Stimulated activated CD8-positive, alpha-beta memory T cell treated with anti-CD3 and anti-CD28 coated beads, Interleukin-4, amount 100 ng/mL, for 1 hour (primary cell): ENCODE measurements around the gene RPN1.
"Not testable (repeated sequence)": the region's sequence is repeated elsewhere in the genome, so short reads cannot be mapped to it uniquely, and the experiment has no call there.

Source experiments
- DNase-seq, 2 donors: peaks; one replicate each; pipeline ENCODE4 v3.0.0-alpha.2; 2020; ENCODE audit warnings: low read depth in 2 of 2, low spot score in 1 of 2

The RPN1 gene

GRCh38 chr3:128653383-128653992, 2.9 kb upstream of the RPN1 start:
- DNase-seq, result not testable (repeated sequence)

- DNase-seq, result no peak
These were observed 1.5 kb downstream of the RPN1 start for GRCh38 chr3:128648940-128649663.

- no peak for DNase-seq
These were observed 2.2 kb downstream of the RPN1 start for GRCh38 chr3:128648402-128648801.

- no peak for DNase-seq
These were observed 3.3 kb downstream of the RPN1 start for GRCh38 chr3:128647307-128647706.

GRCh38 chr3:128634075-128634611, 16.5 kb downstream of the RPN1 start:
- DNase-seq, result no peak

- no peak for DNase-seq
These were observed 18.3 kb downstream of the RPN1 start for GRCh38 chr3:128632301-128632700.

DNA sequence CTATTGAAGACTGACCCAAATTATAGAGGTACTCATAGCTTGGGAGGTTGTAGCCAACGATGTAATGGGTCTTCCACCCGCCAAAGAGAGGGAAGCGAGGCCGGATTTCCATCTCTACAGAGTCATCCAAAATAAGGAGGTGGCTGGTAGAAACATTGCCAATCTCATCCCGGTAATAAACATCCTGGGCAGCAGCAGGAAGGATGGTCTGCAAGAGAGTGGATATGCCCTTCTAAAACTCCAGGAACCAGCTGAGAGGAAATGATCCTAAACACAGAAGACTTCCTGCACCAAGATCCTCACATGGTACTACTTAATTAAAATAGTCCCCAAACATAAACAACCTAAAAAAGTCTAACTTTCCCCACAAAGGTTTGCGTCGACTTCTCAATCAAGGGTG, 20.7 kb downstream of the RPN1 start:
- DNase-seq, result no peak

DNA sequence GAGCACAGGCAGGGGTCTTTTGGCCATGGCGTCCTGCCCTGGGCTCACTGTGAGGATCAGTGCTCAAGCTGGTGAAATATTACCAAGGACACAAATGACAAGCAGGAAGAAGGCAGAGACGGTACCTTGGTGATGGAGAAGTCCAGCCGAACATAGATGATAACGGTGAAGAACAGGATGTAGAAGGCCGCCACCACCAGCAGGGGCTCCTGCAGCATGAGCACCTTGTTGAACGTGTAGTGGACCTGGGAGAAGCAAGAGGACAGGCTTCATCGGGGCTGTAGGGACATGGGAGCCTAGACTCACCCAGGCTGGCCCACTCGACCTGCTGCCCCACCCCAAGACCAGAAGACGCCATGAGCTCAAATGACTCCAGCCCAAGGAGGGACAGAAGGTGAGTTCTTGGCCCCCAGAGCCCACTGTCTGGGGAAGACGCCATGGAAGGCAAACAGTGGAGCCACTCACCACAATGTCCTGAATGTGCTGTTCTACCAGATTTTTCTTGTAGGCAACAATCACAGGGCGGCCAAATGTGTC, 25.1 kb downstream of the RPN1 start:
- no peak for DNase-seq

DNA sequence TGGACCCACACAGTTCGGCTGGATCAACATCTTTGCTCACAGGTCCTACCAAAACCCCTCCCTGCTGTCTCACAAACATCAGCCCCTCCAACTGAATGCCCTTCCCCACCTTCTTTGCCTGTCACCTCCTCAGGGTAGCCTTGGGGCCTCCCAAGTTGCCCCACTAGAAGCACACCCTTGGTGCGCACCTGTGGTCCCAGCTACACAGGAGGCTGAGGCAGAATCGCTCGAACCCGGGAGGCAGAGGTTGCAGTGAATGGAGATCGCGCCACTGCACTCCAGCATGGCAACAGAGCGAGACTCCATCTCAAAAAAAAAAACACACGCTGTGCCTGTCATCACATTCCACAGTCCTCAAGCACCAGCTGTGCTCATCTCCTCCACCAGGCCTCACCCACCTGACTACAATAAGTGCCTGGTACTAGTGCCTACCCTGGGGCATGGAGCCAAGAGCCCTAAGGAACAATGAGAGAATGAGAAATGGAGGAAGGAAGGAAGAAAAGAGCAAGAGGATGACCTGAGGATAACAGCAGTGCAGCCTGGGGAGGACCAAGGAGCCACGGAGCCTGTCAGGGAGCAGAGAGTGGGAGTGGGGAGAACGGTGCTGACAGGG, 26.0 kb downstream of the RPN1 start:
- no peak for DNase-seq

- no peak for DNase-seq
These were observed 26.8 kb downstream of the RPN1 start for GRCh38 chr3:128623762-128624176.

- DNase-seq, result no peak
These were observed 28.7 kb downstream of the RPN1 start for GRCh38 chr3:128621931-128622330.

DNA sequence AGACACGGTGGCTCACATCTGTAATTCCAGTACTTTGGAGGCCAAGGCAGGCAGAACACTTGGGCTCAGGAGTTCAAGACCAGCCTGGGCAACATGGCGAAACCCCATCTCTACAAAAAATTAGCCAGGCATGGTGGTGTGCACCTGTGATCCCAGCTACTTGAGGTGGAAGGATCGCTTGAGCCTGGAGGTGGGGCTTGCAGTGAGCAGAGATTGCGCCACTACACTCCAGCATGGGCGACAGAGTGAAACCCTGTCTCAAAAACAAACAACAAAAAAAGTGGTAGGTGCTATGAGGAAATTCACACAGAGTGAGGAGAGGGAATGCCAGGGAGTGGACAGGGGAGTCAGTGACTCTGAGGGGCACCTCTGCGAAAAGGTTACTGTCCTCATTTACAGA, 29.4 kb downstream of the RPN1 start:
- no peak for DNase-seq

DNA sequence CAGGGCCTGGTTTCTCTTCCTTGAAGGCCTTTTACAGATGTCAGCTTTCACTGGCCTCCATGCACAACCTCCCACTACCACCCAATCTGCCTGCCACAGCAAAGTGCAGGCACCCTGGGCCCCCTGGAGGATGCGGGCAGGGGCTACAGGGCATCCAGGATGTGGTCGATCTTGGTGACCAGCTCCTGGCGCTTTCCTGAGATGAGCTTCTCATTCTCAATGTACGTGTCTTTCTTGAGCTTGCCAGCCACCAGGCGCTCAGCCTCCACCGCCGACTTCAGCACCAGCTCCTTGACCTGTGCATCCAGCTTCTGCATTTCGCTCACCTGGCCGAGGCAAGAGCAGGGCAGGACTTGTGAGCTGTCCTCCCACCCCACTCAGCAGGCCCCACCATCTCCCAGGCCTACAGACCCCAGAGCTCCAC, 30.3 kb downstream of the RPN1 start:
- no peak for DNase-seq

DNA sequence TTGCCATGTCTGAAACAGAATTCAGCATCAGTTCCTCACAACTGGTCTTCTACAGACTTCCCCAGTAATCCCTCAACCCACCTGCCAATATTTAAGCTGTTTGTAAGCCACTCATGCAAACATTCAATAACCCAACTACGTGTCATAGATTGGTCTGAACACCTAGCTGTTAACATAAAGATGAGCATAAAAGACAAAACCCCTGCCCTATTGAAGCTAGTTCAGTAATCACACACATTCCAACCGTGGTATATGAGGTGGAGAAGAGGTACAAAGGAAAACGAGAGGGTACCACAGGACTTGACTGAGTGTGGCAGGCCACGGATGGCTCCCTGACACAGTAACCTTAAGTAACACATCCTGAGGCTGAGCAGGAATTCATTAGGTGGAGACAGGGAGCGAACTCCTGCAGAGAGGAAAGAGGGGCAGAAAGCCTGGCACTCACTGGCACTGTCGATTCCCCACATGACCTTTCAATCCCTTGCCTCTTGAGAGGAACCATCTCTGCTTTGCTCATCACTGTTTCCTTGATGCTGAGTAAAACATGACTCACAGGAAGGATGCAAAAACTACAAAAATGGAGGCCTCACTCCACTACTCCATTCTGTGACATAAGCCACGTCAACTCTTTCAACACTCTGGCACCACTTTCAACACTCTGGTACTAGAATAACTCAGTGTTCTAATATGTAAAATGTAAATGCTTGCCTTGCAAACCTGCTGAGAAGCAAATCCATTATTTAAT, 31.3 kb downstream of the RPN1 start:
- no peak for DNase-seq

- DNase-seq, result no peak
These were observed 32.3 kb downstream of the RPN1 start for GRCh38 chr3:128618398-128618726.

GRCh38 chr3:128617557-128618397, 32.8 kb downstream of the RPN1 start:
- DNase-seq, result peak; percentile 90 to 98

DNA sequence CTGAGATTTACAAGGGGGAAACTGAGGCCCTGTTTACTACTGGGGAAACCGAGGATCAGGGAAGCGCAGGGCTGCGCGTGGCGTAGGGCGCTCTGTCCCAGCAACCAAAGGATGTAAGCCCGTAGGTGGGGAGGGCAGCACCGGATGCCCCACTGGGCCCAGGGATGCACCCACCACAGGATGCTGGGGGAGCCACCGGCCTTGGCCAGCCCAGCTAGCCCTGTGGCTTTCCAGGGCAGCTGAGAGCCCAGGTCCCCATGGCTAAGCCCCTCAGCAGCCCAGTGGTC, 33.4 kb downstream of the RPN1 start:
- no peak for DNase-seq

GRCh38 chr3:128616516-128617269, 33.9 kb downstream of the RPN1 start:
- no peak for DNase-seq

DNA sequence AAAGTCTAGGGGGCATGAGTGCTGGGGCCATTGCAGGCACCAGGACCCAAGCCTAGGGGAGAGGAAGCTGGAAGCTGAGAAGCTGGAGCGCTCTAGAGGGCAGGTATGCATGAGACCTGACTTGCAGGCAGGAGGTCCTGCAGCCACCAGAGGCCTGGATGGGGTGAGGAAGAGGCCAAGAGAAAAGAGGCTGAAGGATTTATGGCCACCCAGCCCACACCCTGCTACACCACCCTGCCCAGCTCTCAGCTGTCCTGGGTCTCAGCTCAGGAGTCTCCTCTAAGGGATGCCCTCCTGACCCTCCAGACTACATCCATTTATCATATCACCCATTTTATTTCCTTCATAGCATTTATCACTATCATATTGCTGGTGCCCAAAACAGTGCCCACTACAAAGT, 36.5 kb downstream of the RPN1 start:
- no peak for DNase-seq
